Pons (tissue), 1 donor: ENCODE data around the gene CEP43.
A peak's percentile ranks its signal among the peaks of the same experiment; 100 is the strongest.

Experiments
- DNase-seq: peaks from one replicate; pipeline ENCODE4 v3.0.0-alpha.2; 2016; ENCODE audit warnings: low spot score

CEP43 gene

DNA sequence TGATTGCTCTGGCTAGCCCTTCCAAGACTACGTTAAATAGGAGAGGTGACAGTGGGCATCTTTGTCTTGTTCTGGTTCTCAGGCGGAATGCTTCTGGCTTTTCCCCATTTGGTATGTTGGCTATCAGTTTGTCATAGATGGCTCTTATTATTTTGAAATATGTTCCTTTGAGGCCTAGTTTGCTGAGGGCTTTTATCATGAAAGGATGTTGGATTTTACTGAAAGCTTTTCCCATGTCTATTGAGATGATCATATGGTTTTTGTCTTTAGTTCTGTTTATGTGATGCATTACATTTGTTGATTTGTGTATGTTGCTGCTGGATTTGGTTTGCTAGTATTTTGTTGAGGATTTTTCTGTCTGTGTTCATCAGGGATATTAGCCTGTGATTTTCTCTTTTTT is 32.9 kb upstream of the CEP43 start:
- no peak for DNase-seq

DNA sequence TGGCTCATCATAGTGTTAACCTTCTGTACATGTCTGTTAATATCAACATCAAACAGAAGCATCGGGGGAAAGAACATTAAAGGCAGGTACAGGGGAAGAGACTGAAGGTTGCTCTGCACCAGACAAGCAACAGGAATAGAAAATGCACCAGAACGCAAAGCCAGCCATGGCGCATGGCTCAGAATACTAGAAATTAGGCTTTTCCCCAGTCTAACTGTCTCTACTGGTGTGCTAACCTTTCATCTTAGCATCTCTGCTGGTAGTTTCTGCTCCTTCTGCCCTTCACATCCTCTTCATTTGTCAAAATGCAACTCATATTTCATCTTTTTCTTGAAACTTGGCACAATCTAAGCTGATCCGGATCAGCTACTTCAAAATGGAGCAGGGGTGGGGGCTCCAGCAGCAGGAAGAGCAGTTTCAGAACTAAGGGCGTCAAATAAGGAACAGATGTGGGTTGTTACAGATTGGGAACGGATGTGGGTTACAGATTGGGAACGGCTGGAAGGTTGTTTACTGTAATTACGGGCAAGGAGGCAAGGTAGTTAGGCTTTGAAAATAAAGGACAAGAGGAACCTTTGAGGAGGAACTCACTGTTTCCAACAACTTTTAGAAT is 29.7 kb upstream of the CEP43 start:
- DNase-seq = peak; percentile 51

DNA sequence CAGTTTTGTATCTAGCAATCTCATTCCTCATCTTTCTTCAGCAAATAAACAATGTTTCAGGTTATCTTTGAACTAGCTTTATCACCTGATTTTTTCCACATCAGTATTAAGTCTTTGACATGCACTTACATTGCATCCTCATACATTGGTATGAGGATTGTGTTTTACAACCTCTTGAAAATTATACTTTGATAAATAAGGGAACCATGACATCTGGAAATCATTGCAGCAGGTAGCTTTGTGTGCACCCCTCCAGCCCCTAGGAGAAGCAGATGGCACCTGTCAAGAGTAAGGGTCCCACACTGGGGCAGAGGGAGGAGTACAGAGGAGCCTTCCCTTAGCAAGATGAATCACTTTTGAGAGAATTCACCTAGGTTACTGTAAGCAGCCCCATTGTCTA is 29.1 kb upstream of the CEP43 start:
- DNase-seq = no peak

GRCh38 chr6:166970776-166971175 is 28.4 kb upstream of the CEP43 start:
- DNase-seq = no peak

- no peak for DNase-seq
These were observed 27.9 kb upstream of the CEP43 start for GRCh38 chr6:166971271-166971670.

- no peak for DNase-seq
These were observed 27.1 kb upstream of the CEP43 start for GRCh38 chr6:166972101-166972500.

DNA sequence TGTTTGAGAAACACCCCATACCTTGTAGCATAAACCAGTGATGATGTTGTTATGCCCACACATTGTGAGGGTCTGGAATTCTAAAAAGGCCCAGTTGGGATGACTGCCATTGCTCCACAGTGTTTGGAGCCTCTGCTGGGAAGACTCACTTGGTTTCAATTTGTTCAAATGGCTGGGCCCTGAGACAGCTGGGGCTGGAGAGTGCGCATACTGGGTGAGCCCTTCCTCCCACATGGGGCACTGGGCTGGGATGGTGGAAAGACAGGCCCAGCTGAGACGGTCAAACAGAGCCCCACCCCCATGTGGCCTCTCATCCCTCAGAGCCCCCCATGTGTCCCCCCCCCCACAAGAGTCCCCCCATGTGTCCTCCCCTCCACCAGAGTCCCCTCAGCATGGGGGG is 22.6 kb upstream of the CEP43 start:
- DNase-seq = no peak

GRCh38 chr6:166977621-166978525 is 21.3 kb upstream of the CEP43 start:
- DNase-seq = no peak

GRCh38 chr6:166980738-166981137 is 18.5 kb upstream of the CEP43 start:
- DNase-seq = no peak

DNA sequence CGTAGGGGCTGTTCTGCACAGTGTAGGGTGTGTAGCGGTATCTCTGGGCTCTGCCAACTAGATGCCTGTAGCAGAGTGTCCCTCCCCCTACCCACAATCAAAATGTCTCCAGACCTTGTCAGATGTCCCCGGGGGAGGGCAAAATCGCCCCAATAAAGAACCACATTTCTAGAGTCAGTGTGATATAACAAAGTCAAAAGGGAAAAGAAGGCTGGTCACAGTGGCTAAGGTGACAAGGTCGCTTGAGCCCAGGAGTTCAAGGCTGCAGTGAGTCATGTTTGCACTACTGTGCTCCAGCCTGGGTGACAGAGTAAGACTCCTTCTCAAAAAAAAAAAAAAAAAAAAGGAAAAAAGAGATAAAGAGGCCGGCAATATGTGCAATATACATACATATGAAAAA is 11.7 kb upstream of the CEP43 start:
- DNase-seq = no peak

DNA sequence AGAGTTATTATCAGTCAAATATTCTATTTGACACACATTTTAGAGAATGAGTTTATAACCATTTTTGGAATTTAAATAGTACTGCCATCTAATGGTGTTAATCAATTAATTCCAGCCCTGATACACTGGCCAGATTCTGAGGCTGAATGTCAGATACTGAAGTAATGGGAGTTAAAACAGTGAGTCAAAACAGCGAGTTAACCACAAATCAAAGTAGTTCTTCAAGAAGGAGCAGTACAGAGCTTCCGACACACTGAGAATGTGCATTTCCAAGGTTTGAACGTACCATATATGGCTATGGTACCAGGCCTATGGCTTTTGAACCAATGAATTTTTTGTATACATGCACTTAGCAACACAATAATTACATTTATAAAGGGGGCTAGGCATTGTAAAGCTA is 11.3 kb upstream of the CEP43 start:
- DNase-seq = no peak

GRCh38 chr6:166988674-166989201 is 10.5 kb upstream of the CEP43 start:
- no peak for DNase-seq

DNA sequence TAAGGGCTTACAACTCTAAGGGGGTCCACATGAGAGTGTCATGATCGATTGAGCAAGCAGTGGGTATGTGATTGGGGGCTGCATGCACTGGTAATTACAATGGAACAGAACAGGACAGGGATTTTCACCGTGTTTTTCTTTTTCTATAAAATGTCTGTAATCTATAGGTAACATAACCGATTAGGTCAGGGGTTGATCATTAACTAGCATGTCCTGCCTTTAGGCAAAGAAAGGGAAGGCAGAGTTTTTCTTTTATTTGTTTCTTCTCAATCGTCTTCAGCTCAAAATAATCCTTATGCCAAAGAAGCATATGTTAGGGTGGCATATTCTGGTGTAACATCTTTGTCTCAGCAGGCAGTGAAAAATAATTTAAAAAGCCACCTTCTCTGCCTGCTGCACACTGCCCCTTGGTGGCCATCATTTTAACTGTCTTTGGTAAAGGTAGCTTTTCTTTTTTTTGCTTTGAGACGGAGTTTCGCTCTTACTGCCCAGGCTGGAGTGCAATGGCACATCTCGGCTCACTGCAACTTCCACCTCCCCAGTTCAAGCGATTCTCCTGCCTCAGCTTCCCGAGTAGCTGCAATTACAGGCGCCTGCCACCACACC is 9.7 kb upstream of the CEP43 start:
- DNase-seq = peak; percentile 53

DNA sequence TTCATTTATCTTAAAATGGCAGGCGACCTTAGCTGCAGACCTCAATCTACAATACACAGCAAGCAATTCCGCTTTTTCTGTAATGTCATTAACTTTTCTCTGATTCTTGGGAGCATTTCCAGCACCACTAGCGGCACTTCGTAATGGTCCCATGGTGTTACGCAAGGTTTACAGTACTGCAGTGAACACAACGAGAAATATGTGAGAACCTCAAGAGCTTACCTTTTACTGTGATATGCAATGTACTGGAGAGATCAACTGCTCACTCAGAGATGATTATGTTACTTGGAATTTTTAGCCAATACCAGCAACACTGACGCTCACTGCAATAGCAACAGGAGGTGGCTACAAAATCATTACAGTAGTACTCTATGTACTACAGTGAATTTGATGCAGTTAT is 2.8 kb upstream of the CEP43 start:
- no peak for DNase-seq

GRCh38 chr6:166997348-166997747 is 1.8 kb upstream of the CEP43 start:
- no peak for DNase-seq

- peak; percentile 28 for DNase-seq
These were observed 1.4 kb upstream of the CEP43 start for GRCh38 chr6:166997768-166998255.

- DNase-seq = no peak
These were observed 697 bp upstream of the CEP43 start for GRCh38 chr6:166998256-166999144.

DNA sequence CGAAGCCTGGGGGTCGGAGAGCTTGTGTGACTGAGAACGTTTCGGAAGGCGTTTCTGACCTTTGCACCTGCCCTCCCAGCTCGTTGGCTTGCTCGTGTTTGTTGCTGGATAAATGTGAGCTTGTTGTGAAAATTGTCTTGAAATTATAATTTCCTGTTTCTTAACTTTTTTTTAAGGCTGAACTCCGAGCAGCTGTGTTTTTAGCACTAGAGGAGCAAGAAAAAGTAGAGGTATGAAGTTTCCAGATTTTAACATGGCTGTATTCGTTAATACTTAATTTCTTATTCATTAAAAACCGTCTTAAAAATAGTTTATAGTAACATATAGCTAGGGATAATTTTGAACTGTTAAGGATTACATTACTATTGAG is 672 bp downstream of the CEP43 start:
- DNase-seq = peak; percentile 9

DNA sequence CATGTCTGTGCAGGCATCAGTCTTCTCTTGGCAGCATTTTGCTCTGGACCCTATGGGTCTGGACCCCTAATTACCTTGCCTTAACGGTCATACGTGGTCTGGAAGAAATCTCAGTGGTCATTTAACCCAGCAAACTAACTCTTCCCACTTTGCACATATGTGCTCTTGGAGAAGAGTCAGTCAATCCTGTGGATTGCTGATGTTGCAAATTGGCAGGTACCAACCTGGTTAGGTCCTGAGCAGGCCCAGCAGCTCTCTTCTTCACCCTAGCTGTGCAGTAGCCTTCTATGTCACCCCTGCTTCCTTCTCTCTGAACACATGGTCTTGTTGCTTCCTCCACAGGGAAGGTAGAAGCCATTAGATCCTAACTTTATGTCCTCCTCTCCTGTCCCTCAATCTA is 1.6 kb downstream of the CEP43 start:
- no peak for DNase-seq

DNA sequence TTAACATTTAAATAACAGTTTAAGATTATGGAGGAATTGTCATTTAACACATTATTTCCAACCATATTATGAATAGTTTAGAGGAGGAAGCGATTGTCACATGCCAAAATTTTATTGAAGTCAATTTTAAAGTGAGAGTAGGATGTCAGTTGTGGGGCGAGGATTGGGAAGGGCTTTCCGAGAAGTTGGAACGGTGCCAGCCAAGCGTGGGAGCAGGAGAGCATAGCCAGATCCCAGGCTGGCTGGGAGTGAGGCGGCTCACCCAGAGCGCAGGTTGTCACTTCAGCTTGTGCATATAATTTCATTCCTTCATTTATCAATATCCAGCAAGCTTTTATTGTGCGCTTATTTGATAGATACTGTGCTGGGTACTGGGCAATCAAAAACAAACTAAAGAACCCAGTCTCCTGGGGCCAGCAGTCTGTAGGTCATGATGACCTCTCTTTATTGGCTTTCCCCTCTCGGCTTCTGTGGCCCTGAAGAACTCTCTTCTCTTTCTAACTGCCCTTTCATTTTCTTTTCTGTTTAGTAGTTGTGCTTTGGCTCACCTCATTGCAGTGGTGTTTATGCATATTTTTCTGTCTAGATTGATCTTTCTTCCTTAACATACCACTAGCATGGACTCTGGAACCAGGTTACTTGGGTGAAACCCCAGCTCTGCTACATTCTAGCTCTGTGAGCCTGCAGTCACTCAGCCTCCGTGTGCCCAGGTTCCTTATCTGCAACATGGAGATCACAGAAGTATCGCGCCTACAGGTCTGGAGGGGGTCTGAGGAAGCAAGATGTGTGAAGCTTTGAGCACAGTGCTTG is 6.4 kb downstream of the CEP43 start:
- DNase-seq = no peak

DNA sequence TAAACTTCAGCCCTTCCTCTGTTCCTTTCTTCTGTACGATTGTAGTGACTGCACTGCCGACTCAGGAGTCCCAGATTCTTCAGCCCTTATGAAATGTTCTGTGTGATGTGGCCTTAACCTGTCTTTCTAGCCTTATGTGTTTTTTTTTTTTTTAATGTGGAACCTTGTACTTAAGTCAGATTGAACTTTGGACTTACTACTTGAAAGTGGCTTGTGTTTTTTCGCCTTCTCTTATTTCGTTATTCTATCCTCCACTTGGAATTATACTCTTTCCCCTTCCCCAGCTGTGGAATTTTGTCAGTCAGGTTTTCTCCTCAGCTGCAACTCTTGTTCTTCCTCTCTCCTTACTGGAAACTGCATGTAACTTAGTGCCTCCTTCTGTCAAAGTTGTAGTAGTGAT is 8.8 kb downstream of the CEP43 start:
- DNase-seq = no peak
